ENCODE results near the gene THADA.

GRCh38 chr2:43289331-43289730 lies 306.5 kb downstream of the THADA start:
- TF ChIP-seq EZH2 (IDR thresholded peaks at IDR 0.05; ENCODE audit: borderline replicate concordance, low read depth, low read length, severe bottlenecking) (no peak), CTCF (IDR thresholded peaks at IDR 0.05; ENCODE audit: borderline replicate concordance, extremely low read depth, low read length, poor library complexity, severe bottlenecking) (no peak)
